Activated CD4-positive, alpha-beta T cell treated with anti-CD3 and anti-CD28 coated beads, Interleukin-10, Interleukin-2, amounts not matched to agents 100 ng/mL and 50 ng/mL, durations not matched to agents 16 hours and 8 hours (primary cell): ENCODE data around the gene H2AZ2.
"Not testable (repeated sequence)": the region's sequence is repeated elsewhere in the genome, so short reads cannot be mapped to it uniquely, and the experiment has no call there.

ENCODE experiments used
- DNase-seq: peaks from one replicate; pipeline ENCODE4 v3.0.0-alpha.2; 2020

The H2AZ2 gene

GRCh38 chr7:44811093-44811492 lies 36.8 kb downstream of the H2AZ2 start:
- DNase-seq = peak; percentile 23

- DNase-seq = no peak
Observed at GRCh38 chr7:44808914-44809393, 38.9 kb downstream of the H2AZ2 start.

DNA sequence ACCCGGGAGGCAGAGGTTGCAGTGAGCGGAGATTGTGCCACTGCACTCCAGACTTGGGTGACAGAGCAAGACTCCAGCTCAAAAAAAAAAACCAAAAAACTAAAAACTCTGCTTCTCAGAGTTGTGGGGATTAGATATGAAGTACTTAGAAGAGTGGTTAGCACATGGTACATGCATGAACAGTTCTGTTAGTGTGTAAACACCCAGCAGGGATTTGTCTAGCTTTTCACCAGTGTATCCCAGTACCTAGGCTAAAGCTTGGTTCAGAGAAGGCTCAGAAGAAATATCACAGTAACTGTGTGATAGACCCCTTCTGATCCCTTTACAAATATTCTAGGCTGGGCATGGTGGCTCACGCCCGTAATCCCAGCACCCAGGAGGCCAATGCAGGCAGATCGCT lies 41.9 kb downstream of the H2AZ2 start:
- DNase-seq = no peak

- peak; percentile 38 for DNase-seq
Observed at GRCh38 chr7:44803828-44804519, 43.9 kb downstream of the H2AZ2 start.

DNA sequence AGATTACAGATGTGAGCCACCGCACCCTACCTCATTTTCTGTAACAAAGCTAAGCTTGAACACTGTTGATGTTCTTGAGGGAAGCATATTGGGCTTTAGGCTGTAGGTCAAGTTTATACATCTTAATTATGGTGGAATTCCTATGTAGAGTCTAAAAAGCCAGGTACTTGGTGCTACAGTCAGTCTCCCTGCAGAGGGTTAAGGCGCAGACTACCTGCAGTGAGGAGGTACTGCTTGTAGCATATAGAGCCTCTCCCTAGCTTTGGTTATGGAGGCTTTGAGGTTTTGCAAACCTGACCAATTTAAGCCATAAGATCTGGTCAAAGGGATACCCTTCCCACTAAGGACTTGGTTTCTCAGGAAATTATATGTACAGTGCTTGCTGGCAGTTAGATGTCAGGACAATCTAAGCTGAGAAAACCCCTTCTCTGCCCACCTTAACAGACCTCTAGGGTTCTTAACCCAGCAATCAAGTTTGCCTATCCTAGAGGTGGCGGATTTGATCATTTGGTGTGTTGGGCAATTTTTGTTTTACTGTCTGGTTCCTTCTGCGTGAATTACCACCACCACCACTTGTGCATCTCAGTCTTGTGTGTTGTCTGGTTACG lies 45.4 kb downstream of the H2AZ2 start:
- no peak for DNase-seq

DNA sequence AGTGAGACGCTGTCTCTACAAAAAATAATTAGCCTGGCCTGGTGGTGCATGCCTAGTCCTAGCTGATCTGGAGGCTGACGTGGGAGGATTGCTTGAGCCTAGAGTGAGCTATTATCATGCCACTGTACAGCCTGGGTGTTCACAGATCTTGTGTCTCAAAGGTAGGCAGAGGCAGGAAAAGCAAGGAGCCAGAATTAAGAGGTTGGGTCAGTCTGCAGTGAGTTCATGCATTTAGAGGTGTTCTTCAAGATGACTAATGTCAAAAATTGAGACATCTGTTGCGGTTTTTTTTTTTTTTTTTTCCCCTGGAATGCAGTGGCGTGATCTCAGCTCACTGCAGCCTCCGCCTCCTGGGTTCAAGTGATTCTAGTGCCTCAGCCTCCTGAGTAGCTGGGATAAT lies 46.0 kb downstream of the H2AZ2 start:
- DNase-seq = peak; percentile 15

GRCh38 chr7:44799939-44800338 lies 47.9 kb downstream of the H2AZ2 start:
- no peak for DNase-seq

DNA sequence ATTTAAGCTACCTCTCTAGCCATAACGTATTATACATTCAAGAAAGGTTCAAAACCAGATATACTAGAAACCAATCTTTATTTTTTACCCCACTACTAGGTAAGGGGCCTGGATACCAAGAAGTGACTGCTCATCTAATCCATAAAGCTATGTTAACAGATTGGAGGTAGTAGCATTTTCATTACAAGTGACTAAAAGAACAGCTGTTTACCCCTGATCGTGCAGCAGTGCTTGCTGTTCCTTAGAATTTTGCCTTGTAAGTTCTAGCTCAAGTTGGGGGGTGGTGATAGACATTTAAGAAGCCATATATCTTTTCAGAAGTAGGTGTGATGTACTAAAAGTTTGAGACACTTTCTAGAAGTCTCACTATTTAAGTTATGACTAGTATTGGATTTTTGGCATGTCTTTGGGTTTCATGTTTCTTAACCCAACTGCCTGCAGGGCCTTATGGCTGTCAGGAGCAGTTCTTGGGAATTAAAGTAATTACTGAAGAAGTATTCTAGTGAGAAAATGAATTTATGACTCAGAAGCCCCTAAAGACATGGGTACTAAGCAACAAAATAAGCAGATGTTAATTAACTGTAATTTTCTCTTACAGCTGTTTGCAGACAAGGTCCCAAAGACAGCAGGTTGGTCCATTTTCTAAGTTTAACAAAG lies 49.1 kb downstream of the H2AZ2 start:
- DNase-seq = no peak

GRCh38 chr7:44797329-44798258 lies 50.3 kb downstream of the H2AZ2 start:
- DNase-seq = peak; percentile 92

GRCh38 chr7:44796504-44797328 lies 51.2 kb downstream of the H2AZ2 start, which contains the start of gene PPIA:
PPIA (plus strand) TSS chr7:44796681; CDS start chr7:44796725, 44 bp downstream.
- DNase-seq = peak; percentile 100

DNA sequence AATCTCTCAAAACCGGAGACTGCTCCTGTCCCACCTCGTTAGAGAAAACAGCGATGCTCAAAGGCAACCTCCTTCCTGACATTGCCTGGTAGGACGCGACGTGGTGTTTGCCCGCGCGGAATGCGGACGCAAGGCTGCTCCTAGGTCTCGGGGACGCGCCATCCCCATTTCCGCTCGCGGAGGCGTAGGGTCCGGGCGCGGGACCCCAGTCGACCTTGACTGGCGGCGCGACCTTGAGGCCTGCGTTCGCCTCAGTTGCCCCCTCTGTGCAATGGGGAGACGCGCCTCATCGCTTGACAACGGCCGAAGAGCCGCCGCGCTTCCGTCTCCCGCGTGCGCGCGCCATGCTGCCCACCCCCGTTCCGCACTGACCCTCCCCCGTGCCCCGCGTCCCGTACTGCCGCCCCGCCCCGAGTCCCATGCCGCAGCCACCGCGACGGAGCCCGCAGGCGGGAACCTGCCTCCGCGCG lies 51.8 kb downstream of the H2AZ2 start:
- no peak for DNase-seq

GRCh38 chr7:44794331-44794730 lies 53.6 kb downstream of the H2AZ2 start:
- DNase-seq = no peak

DNA sequence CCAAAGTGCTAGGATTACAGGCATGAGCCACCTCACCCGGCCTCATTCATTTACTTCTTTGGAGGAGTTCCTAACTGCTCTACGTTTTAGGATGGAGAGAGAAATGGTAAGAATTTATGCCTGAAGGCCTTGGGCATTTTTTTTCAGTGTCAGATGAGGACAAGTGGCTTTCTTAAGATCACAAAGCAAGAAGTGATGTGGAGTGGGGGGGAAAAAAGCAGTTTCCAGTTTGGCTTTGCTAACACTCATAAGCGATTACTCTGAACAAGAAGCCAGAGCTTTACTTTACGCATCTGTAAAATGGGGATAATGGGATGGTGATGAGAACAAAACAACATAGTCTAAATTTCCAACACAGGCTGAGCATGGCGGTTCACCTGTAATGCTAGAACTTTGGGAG lies 54.0 kb downstream of the H2AZ2 start:
- no peak for DNase-seq

- DNase-seq = no peak
Observed at GRCh38 chr7:44791278-44792219, 56.3 kb downstream of the H2AZ2 start.

DNA sequence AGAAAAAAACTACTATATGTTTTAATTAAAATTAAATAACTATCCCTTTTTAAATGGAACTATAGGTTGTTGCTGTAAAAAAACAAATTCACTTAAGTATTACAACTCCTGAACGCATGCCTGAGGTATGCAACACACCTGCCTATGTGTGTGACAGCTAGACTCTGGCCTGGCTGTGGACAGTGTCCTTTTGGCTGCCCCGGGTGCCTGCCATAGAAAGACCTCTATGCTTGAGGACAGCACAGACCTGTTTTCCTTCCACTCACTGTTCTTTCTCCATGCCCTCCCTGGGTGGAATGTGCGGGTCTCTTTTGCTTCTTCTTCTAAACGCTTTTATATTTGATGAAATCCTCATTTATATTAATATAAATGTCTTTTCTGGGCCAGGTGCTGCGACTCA lies 57.9 kb downstream of the H2AZ2 start:
- DNase-seq = no peak

DNA sequence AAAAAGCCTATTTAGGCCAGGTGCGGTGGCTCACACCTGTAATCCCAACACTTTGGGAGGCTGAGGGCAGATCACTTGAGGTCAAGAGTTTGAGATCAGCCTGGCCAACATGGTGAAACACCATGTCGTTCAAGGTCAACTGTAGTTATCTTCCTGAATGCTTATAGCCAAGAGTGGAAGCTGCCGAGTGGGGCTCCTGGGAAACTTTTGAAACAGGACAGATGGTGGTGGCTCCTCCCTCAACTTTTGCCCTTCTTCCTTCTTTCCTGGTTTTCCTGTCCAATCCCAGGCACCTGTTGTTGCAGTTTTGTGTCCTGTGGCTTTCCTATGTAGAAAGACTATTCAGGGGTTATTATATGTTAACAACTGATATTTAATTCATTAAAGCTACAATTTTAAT lies 60.1 kb downstream of the H2AZ2 start:
- DNase-seq = no peak

DNA sequence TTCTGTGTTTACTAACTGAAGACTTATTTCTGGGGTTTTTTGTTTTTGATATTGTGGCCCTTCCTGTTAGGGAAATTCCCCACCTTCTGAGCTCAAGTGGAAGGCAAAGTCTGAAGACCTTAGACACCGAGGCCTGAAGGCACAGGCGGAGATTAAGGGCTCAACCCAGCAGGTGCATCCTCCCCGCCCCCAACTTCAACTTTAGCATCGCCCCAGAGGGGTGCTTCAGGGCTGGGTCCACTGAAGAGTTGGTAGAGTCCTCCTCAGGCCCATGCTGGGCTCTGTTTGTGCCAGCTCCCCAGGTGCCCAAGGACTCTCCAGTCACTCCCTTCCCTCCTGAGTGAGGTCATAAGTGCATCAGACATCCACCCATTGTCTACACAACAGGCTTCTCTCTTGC lies 60.8 kb downstream of the H2AZ2 start:
- no peak for DNase-seq

DNA sequence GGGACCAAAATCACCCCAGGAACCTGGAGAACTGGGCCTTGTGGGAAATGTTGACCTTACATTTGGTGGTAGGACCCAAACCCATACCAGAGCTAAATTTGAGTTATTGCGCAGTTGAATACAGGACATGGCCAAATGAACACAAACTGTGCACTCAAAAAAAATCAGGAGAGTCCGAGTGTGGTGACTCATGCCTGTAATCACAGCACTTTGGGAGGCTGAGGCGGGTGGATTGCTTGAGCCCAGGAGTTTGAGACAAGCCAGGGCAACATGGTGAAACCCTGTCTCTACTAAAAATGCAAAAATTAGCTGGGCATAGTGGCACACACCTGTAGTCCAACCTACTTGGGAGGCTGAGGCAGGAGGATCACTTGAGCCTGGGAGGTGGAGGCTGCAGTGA lies 62.7 kb downstream of the H2AZ2 start:
- DNase-seq = not testable (repeated sequence)

- DNase-seq = no peak
Observed at GRCh38 chr7:44784364-44784763, 63.5 kb downstream of the H2AZ2 start.

- DNase-seq = no peak
Observed at GRCh38 chr7:44783407-44783806, 64.5 kb downstream of the H2AZ2 start.

DNA sequence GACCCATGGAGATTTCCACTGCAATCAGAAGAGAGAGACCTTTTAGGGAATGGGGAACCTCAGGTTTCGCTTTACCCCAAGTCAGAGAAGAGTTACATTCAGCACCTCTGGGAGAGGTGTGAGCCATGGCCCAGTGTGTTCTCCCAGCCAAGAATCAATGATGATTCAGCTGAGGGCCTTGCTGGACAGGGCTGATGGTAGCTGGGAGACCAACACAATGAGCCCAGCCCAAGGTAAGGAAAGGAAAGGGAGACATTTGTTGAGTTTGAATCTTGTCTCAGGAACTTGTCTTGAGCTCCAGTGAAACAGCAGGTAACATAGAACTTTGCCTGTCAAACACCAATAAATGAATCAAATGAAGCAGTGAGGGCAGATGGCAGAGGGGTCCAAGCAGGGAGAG lies 65.4 kb downstream of the H2AZ2 start:
- DNase-seq = no peak
